Suprapubic skin (tissue), 4 donors: ENCODE measurements around the gene TNFRSF11A. TPM values are rescaled to one million over a fixed set of nuclear protein-coding genes. Genes with fewer than 3 reads are reported as not detected.

ENCODE experiments used
- DNase-seq, 2 donors: peaks; one replicate each; pipeline ENCODE4 v3.0.0-alpha.2; 2019; ENCODE audit warnings: low spot score in 2 of 2
- H3K27ac ChIP-seq: fragments of 200-600 bp; sonication (generic); one replicate; pipeline ENCODE4 v1.5.1; 2019
- H3K27me3 ChIP-seq: fragments of 200-600 bp; sonication (generic); one replicate; pipeline ENCODE4 v1.5.1; 2019
- H3K36me3 ChIP-seq: fragments of 200-600 bp; sonication (generic); one replicate; pipeline ENCODE4 v1.5.1; 2019
- H3K4me1 ChIP-seq: fragments of 200-600 bp; sonication (generic); one replicate; pipeline ENCODE4 v1.5.1; 2019
- H3K4me3 ChIP-seq: fragments of 200-600 bp; sonication (generic); one replicate; pipeline ENCODE4 v1.5.1; 2019; ENCODE audit warnings: mild to moderate bottlenecking
- H3K9me3 ChIP-seq: fragments of 200-600 bp; sonication (generic); one replicate; pipeline ENCODE4 v1.5.1; 2019
- EP300 ChIP-seq: sonication (generic); formaldehyde crosslinking; IDR thresholded peaks from one replicate; pipeline ENCODE4 v1.6.1; 2017; ENCODE audit warnings: antibody characterized with exemption
- POLR2A ChIP-seq, 2 donors: fragments of 450-650 bp; IDR thresholded peaks; one replicate each; pipeline ENCODE4 v1.6.1; 2017; ENCODE audit warnings: antibody characterized with exemption in 2 of 2, mild to moderate bottlenecking in 2 of 2, moderate library complexity in 2 of 2
- POLR2AphosphoS5 ChIP-seq, 3 donors: sonication (generic); formaldehyde crosslinking; IDR thresholded peaks; one replicate each; pipeline ENCODE4 v1.6.1; 2017; ENCODE audit warnings: antibody characterized with exemption in 3 of 3
- WGBS: methylation state at CpG from one replicate; pipeline ENCODE4 v1.1.5; 2018; 5-methylcytosine and 5-hydroxymethylcytosine counted together
- total RNA-seq, 4 donors: library from RNA; depleted of rRNA; stranded (reverse); fragments of >200 nt; gene quantifications; one replicate each; pipeline ENCODE4 v1.1.0, GENCODE V29; 2016
- TF ChIP-seq, protein P1 (sequence below), 2 donors: fragments of 200-600 bp in 1 of 2; fragments of 450-650 bp in 1 of 2; sonication (generic) in 1 of 2; IDR thresholded peaks; one replicate each; pipeline ENCODE4 v1.5.1; 2016 to 2019; ENCODE audit warnings: antibody characterized with exemption in 2 of 2, mild to moderate bottlenecking in 1 of 2, moderate library complexity in 1 of 2

The TNFRSF11A gene
- total RNA-seq, 4 donors from 2014 or later: 4.8 to 15.4 (median 5.9) TPM

DNA sequence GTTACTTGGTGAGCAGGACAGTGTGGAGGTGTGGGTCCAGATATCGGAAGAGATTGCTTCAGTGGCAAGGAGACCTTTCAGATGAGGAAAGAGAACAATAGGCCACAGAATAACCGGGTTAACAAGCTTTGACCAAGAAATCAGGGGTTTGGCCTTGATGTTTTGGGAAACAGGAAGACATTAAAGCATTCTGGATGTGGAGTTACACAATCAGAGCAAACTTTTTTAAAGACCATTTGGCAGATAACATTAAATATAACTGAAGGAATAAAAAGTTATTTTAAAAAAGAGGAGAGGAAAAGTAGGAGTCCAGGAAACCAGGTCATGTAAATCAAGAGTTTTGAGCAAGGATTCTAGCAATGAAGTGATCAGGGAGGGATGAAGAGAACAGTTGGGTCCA is 35.7 kb downstream of the TNFRSF11A start:
- Histone ChIP-seq H3K4me3 (no peak overlapping the region), H3K36me3 (no peaks in the 10 kb centered on the region), H3K27me3 (no peaks in the 10 kb centered on the region), H3K27ac (no peak overlapping the region), H3K9me3 (no peaks in the 10 kb centered on the region), H3K4me1 (no peaks in the 10 kb centered on the region)
- DNase-seq: no peak
- TF ChIP-seq EP300: no peak
- TF ChIP-seq POLR2AphosphoS5 (IDR thresholded peaks at IDR 0.05): no peak
- no peak for TF ChIP-seq POLR2A (IDR thresholded peaks at IDR 0.05)
- TF ChIP-seq, protein P1, sequence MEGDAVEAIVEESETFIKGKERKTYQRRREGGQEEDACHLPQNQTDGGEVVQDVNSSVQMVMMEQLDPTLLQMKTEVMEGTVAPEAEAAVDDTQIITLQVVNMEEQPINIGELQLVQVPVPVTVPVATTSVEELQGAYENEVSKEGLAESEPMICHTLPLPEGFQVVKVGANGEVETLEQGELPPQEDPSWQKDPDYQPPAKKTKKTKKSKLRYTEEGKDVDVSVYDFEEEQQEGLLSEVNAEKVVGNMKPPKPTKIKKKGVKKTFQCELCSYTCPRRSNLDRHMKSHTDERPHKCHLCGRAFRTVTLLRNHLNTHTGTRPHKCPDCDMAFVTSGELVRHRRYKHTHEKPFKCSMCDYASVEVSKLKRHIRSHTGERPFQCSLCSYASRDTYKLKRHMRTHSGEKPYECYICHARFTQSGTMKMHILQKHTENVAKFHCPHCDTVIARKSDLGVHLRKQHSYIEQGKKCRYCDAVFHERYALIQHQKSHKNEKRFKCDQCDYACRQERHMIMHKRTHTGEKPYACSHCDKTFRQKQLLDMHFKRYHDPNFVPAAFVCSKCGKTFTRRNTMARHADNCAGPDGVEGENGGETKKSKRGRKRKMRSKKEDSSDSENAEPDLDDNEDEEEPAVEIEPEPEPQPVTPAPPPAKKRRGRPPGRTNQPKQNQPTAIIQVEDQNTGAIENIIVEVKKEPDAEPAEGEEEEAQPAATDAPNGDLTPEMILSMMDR (IDR thresholded peaks at IDR 0.05): no peak
- WGBS: 74% methylated on average over 2 of the region's 2 CpGs

DNA sequence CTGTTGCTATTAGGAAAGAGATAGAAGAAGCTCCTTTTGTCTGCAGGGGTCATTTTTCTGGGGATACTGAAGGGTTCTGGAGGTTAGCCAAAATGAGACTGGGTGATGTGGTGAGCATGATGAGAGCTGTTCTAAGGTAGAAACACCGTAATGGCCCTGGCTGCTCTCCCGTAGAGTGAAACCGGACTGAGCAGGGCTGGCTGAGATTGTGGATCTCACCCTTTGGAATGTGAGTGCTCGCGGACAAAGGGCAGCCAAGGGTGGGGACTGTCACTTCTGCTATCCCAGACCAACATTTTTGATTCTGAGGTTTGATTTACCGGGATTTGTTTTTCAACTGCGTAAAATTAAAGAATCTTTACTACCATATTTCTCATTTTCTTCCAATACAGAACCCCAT is 36.2 kb downstream of the TNFRSF11A start:
- H3K27me3 ChIP-seq: no peaks in the 10 kb centered on the region
- H3K36me3 ChIP-seq: no peaks in the 10 kb centered on the region
- TF ChIP-seq POLR2A (IDR thresholded peaks at IDR 0.05) (no peak), EP300 (no peak), POLR2AphosphoS5 (IDR thresholded peaks at IDR 0.05) (no peak)
- TF ChIP-seq, protein P1 (IDR thresholded peaks at IDR 0.05): no peak
- H3K4me3 ChIP-seq: no peak overlapping the region
- H3K9me3 ChIP-seq: no peaks in the 10 kb centered on the region
- no peak for DNase-seq
- H3K4me1 ChIP-seq: no peaks in the 10 kb centered on the region
- 92% methylated on average over 7 of the region's 7 CpGs for WGBS
- no peak overlapping the region for H3K27ac ChIP-seq

DNA sequence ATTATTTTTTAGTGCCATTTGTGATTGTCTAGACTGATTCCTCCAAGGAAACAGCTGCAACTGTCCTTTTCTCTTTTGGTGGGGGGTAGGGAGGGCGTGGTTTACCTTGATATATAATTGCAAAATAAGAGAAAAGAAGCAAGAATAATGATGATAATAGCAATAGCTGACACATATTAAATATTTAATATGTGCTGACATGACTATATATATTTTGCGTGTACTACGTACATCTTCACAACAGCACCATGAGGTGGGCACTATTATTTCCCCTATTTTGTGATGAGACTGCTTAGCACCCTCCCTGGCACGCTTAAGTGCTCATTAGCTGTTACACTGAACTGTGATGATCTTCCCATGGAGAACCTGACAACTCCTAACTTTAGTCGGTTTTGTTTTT is 39.4 kb downstream of the TNFRSF11A start:
- Histone ChIP-seq H3K27me3 (no peaks in the 10 kb centered on the region), H3K36me3 (peaks cover 6% of the 10 kb centered on the region), H3K4me3 (no peak overlapping the region), H3K27ac (no peak overlapping the region), H3K4me1 (no peaks in the 10 kb centered on the region), H3K9me3 (no peaks in the 10 kb centered on the region)
- DNase-seq: no peak
- no peak for TF ChIP-seq EP300
- no peak for TF ChIP-seq POLR2A (IDR thresholded peaks at IDR 0.05)
- no peak for TF ChIP-seq POLR2AphosphoS5 (IDR thresholded peaks at IDR 0.05)
- TF ChIP-seq, protein P1 (IDR thresholded peaks at IDR 0.05): no peak
- 91% methylated on average over 5 of the region's 5 CpGs for WGBS

DNA sequence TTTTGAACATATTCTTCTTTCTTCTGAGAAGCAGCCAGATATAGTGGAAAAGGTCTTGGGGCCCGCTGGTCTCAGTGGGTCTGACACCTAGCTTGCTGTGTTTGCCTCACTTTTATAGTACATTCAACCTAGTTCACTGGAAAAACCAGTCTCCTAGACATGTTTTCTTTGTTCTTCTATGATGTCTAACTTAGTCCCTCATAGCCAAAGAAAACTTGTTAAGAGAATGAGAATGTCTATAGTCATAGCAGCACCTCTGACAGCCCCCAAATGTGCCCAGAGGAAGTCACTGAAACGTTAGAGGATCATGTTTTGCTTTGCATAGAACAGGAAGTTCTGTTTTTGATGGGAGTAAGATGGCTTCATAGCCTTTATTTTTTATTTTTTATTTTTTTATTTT is 40.3 kb downstream of the TNFRSF11A start:
- Histone ChIP-seq H3K36me3 (peaks cover 6% of the 10 kb centered on the region), H3K4me3 (no peak overlapping the region), H3K27ac (no peak overlapping the region), H3K4me1 (no peaks in the 10 kb centered on the region), H3K27me3 (no peaks in the 10 kb centered on the region), H3K9me3 (no peaks in the 10 kb centered on the region)
- 59% methylated on average over 2 of the region's 2 CpGs for WGBS
- DNase-seq: no peak
- TF ChIP-seq EP300 (no peak), POLR2AphosphoS5 (IDR thresholded peaks at IDR 0.05) (no peak), POLR2A (IDR thresholded peaks at IDR 0.05) (no peak)
- TF ChIP-seq, protein P1 (IDR thresholded peaks at IDR 0.05): no peak

GRCh38 chr18:62366992-62367391 is 41.9 kb downstream of the TNFRSF11A start:
- no peak for DNase-seq
- H3K36me3 ChIP-seq: peaks cover 6% of the 10 kb centered on the region
- no peak overlapping the region for H3K4me3 ChIP-seq
- 94% methylated on average over 6 of the region's 6 CpGs for WGBS
- H3K9me3 ChIP-seq: no peaks in the 10 kb centered on the region
- H3K27me3 ChIP-seq: no peaks in the 10 kb centered on the region
- TF ChIP-seq EP300 (no peak), POLR2AphosphoS5 (IDR thresholded peaks at IDR 0.05) (no peak), POLR2A (IDR thresholded peaks at IDR 0.05) (no peak)
- TF ChIP-seq, protein P1 (IDR thresholded peaks at IDR 0.05): no peak
- no peak overlapping the region for H3K27ac ChIP-seq
- no peaks in the 10 kb centered on the region for H3K4me1 ChIP-seq
